Fibroblast of mammary gland (primary cell): Measurements from ENCODE around the gene VSIG10L.

Source experiments
- DNase-seq: peaks from one replicate; pipeline ENCODE4 v3.0.0-alpha.2; 2010; ENCODE audit warnings: low read depth
- H3K4me3 ChIP-seq: 2 replicates; pipeline ENCODE4 v1.5.1; 2011; ENCODE audit warnings: low read depth, mild to moderate bottlenecking, low read length, moderate library complexity; ENCODE audit not compliant: control insufficient read depth
- TF ChIP-seq, protein P1 (sequence below): conservative IDR thresholded peaks from 2 replicates; pipeline ENCODE4 v1.5.1; 2011; ENCODE audit warnings: low read depth, low read length, inconsistent platforms; ENCODE audit not compliant: control insufficient read depth, insufficient read depth

Gene VSIG10L

GRCh38 chr19:51296336-51297093 is 45.4 kb downstream of the VSIG10L start:
- no peak for DNase-seq
- no peak overlapping the region for H3K4me3 ChIP-seq
- TF ChIP-seq, protein P1, sequence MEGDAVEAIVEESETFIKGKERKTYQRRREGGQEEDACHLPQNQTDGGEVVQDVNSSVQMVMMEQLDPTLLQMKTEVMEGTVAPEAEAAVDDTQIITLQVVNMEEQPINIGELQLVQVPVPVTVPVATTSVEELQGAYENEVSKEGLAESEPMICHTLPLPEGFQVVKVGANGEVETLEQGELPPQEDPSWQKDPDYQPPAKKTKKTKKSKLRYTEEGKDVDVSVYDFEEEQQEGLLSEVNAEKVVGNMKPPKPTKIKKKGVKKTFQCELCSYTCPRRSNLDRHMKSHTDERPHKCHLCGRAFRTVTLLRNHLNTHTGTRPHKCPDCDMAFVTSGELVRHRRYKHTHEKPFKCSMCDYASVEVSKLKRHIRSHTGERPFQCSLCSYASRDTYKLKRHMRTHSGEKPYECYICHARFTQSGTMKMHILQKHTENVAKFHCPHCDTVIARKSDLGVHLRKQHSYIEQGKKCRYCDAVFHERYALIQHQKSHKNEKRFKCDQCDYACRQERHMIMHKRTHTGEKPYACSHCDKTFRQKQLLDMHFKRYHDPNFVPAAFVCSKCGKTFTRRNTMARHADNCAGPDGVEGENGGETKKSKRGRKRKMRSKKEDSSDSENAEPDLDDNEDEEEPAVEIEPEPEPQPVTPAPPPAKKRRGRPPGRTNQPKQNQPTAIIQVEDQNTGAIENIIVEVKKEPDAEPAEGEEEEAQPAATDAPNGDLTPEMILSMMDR: peak; percentile 9

GRCh38 chr19:51295382-51296126 is 46.4 kb downstream of the VSIG10L start:
- no peak for DNase-seq

DNA sequence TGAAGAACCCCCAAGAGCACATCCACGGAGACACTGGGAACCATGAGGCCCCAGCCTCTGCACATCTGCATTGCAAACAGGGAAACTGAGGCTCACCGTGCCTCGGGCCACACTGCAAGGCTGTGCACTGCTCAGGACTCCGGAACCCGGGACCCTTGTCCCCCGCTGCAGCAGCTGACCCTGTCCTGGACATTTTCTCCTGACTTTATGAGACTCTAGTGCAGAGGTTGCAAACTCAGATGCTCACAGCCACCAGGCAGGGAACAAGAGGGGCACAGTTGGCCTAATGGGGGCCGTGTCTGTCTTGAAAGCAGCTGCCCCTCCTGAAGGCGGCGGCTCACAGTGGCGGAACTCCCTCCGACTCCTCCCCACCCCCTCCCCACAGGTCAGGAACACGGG is 47.0 kb downstream of the VSIG10L start:
- no peak overlapping the region for H3K4me3 ChIP-seq
- TF ChIP-seq, protein P1: no peak
- DNase-seq: no peak

More at GRCh38 chr19:51295382-51296126, 46.4 kb downstream of the VSIG10L start:
- no peak overlapping the region for H3K4me3 ChIP-seq
- TF ChIP-seq, protein P1: no peak

- TF ChIP-seq, protein P1: no peak
- no peak for DNase-seq
Measured at GRCh38 chr19:51294211-51294976, 47.5 kb downstream of the VSIG10L start.

DNA sequence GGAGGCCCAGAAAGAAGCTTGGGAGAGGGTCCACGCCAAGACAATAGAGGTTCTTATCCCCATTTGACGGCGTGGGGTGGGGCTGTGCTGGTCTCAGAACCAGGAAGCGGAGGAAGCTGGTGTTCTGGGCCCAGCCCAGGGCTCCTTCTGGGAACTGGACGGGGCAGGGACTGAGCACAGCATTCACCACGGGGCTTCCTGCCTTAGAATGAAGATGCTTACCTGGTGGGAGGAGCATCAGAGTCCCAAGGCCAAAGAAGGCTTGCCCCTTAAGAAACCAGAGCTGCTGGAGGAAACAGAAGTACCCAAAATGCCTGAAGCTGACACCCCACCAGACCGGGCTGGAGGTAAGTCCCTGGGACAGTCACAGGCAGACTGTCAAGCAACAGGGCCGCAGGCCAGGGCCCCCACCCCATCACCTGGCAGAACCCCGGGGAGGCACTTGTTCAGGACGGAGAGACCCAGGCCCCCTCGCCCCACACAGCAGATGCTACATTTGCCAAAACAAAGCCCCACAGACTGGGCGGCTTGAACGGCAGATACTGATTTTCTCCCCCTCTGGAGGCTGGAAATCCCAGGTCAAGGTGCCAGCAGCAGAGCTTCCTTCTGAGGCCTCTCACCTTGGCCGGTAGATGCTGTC is 48.2 kb downstream of the VSIG10L start:
- H3K4me3 ChIP-seq: no peak overlapping the region
- TF ChIP-seq, protein P1: no peak
- no peak for DNase-seq

More at GRCh38 chr19:51294211-51294976, 47.5 kb downstream of the VSIG10L start:
- no peak overlapping the region for H3K4me3 ChIP-seq

- no peak for DNase-seq
- TF ChIP-seq, protein P1: no peak
- H3K4me3 ChIP-seq: no peak overlapping the region
Measured at GRCh38 chr19:51292971-51293370, 49.0 kb downstream of the VSIG10L start.
